Neuronal stem cell (in vitro differentiated cells): Measurements from ENCODE around the gene ASMT.
A peak's percentile ranks its signal among the peaks of the same experiment; 100 is the strongest.
"Not testable (repeated sequence)": the region's sequence is repeated elsewhere in the genome, so short reads cannot be mapped to it uniquely, and the experiment has no call there.

Experiments
- DNase-seq: peaks from one replicate; pipeline ENCODE4 v3.0.0-alpha.2; 2013; ENCODE audit warnings: low spot score
- H2AFZ ChIP-seq: one replicate; pipeline ENCODE4 v1.6.1; 2013; ENCODE audit warnings: mild to moderate bottlenecking, low read length, inconsistent platforms
- H2AK5ac ChIP-seq: 2 replicates; pipeline ENCODE4 v1.6.1; 2013; ENCODE audit warnings: low read depth, mild to moderate bottlenecking, inconsistent platforms, low read length, moderate library complexity, mixed read lengths
- H2BK120ac ChIP-seq: 2 replicates; pipeline ENCODE4 v1.6.1; 2013; ENCODE audit warnings: low read depth, mild to moderate bottlenecking, inconsistent platforms, low read length, moderate library complexity, mixed read lengths
- H2BK12ac ChIP-seq: one replicate; pipeline ENCODE4 v1.6.1; 2013; ENCODE audit warnings: low read length, inconsistent platforms
- H2BK15ac ChIP-seq: 2 replicates; pipeline ENCODE4 v1.6.1; 2013; ENCODE audit warnings: mild to moderate bottlenecking, low read length, inconsistent platforms, mixed read lengths
- H2BK5ac ChIP-seq: one replicate; pipeline ENCODE4 v1.6.1; 2013; ENCODE audit warnings: inconsistent platforms, mild to moderate bottlenecking, low read length, moderate library complexity
- H3K14ac ChIP-seq: one replicate; pipeline ENCODE4 v1.6.1; 2013; ENCODE audit warnings: low read length, inconsistent platforms
- H3K18ac ChIP-seq: 2 replicates; pipeline ENCODE4 v1.6.1; 2013; ENCODE audit warnings: low read length, inconsistent platforms
- H3K23ac ChIP-seq: 2 replicates; pipeline ENCODE4 v1.6.1; 2013; ENCODE audit warnings: low read depth, mild to moderate bottlenecking, mixed read lengths, low read length, inconsistent platforms; ENCODE audit not compliant: poor library complexity
- H3K27ac ChIP-seq: replicated peaks from 3 replicates; pipeline ENCODE4 v1.5.1; 2013; ENCODE audit warnings: low read length, inconsistent platforms
- H3K27me3 ChIP-seq, 3 experiments: 2 replicates each; pipeline ENCODE4 v1.6.1; 2013; ENCODE audit warnings: low read length in 3 of 3, mild to moderate bottlenecking in 2 of 3, inconsistent platforms in 1 of 3, low read depth in 1 of 3, mixed read lengths in 1 of 3, moderate library complexity in 1 of 3; ENCODE audit not compliant: control insufficient read depth in 3 of 3, insufficient read depth in 3 of 3
- H3K36me3 ChIP-seq, 2 donors: replicated peaks in 1 of 2; 2 replicates each; pipeline ENCODE4 v1.6.1; 2013; ENCODE audit warnings: low read length in 2 of 2; ENCODE audit not compliant: control insufficient read depth in 2 of 2, insufficient read depth in 2 of 2
- H3K4ac ChIP-seq: 2 replicates; pipeline ENCODE4 v1.6.1; 2013; ENCODE audit warnings: inconsistent platforms, mild to moderate bottlenecking, low read length, moderate library complexity
- H3K4me1 ChIP-seq, 2 donors: 1 replicate in 1 of 2; 2 replicates in 1 of 2; pipeline ENCODE4 v1.6.1; 2013; ENCODE audit warnings: low read length in 2 of 2, low read depth in 1 of 2; ENCODE audit not compliant: control insufficient read depth in 2 of 2, insufficient read depth in 1 of 2
- H3K4me2 ChIP-seq: one replicate; pipeline ENCODE4 v1.6.1; 2013; ENCODE audit warnings: mild to moderate bottlenecking, low read length, inconsistent platforms; ENCODE audit not compliant: insufficient read depth, poor library complexity, severe bottlenecking
- H3K4me3 ChIP-seq, 2 donors: 2 replicates each; pipeline ENCODE4 v1.5.1; 2013; ENCODE audit warnings: low read length in 2 of 2, mild to moderate bottlenecking in 2 of 2, inconsistent platforms in 1 of 2, moderate library complexity in 1 of 2
- H3K79me1 ChIP-seq: one replicate; pipeline ENCODE4 v1.6.1; 2013; ENCODE audit warnings: low read depth, mild to moderate bottlenecking, inconsistent platforms, low read length, moderate library complexity
- H3K9ac ChIP-seq: one replicate; pipeline ENCODE4 v1.6.1; 2013; ENCODE audit warnings: mild to moderate bottlenecking, low read depth, low read length, inconsistent platforms; ENCODE audit not compliant: poor library complexity
- H3K9me3 ChIP-seq, 2 donors: replicated peaks in 1 of 2; 2 replicates each; pipeline versions ENCODE3 to v1.6.1; 2013; ENCODE audit warnings: low read length in 2 of 2, mild to moderate bottlenecking in 2 of 2, inconsistent platforms in 1 of 2, low read depth in 1 of 2, mixed read lengths in 1 of 2, moderate library complexity in 1 of 2; ENCODE audit not compliant: control insufficient read depth in 2 of 2, insufficient read depth in 1 of 2
- H4K8ac ChIP-seq: one replicate; pipeline ENCODE4 v1.6.1; 2013; ENCODE audit warnings: low read depth, mild to moderate bottlenecking, inconsistent platforms, low read length, moderate library complexity
- H4K91ac ChIP-seq: one replicate; pipeline ENCODE4 v1.6.1; 2013; ENCODE audit warnings: low read length, low read depth, mild to moderate bottlenecking, inconsistent platforms; ENCODE audit not compliant: poor library complexity
- WGBS, 2 donors: extraction: QIAGEN DNeasy Blood & Tissue Kit; methylation state at CpG; one replicate each; pipeline ENCODE4 v1.1.7; 2013; ENCODE audit warnings: missing lambda C conversion rate in 2 of 2, mixed read lengths in 1 of 2; ENCODE audit not compliant: insufficient read length in 2 of 2, insufficient replicate concordance in 1 of 2; ENCODE audit errors: extremely low coverage in 2 of 2; 5-methylcytosine and 5-hydroxymethylcytosine counted together

Gene ASMT

DNA sequence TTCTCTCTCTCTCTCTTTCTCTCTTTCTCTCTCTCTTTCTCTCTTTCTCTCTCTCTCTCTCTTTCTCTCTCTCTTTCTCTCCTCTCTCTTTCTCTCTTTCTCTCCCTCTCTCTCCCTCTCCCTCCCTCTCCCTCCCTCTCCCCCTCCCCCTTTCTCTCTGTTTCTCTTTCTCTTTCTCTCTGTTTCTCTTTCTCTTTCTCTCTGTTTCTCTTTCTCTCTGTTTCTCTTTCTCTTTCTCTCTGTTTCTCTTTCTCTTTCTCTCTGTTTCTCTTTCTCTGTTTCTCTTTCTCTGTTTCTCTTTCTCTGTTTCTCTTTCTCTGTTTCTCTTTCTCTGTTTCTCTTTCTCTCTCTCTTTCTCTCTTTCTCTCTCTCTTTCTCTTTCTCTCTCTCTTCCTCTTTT lies 67.0 kb downstream of the ASMT start:
- not testable (repeated sequence) for H3K4me2 ChIP-seq, H3K18ac ChIP-seq, H2BK15ac ChIP-seq, H3K27ac ChIP-seq, H2AK5ac ChIP-seq, H3K4me1 ChIP-seq, H2AFZ ChIP-seq, H2BK120ac ChIP-seq, H3K9me3 ChIP-seq, DNase-seq, H3K23ac ChIP-seq, H2BK12ac ChIP-seq, H4K91ac ChIP-seq, H3K27me3 ChIP-seq, H2BK5ac ChIP-seq, H3K79me1 ChIP-seq, H3K9ac ChIP-seq, H3K14ac ChIP-seq, H3K36me3 ChIP-seq, H3K4me3 ChIP-seq, H3K4ac ChIP-seq, H4K8ac ChIP-seq

GRCh38 chrX:1682501-1682900 lies 67.6 kb downstream of the ASMT start:
- H2BK12ac ChIP-seq, H3K14ac ChIP-seq, H2AFZ ChIP-seq, H2BK5ac ChIP-seq, H3K27me3 ChIP-seq, H3K27ac ChIP-seq, H3K79me1 ChIP-seq, H4K8ac ChIP-seq, H3K18ac ChIP-seq, H3K36me3 ChIP-seq, H2BK120ac ChIP-seq, H3K9me3 ChIP-seq, H3K4me3 ChIP-seq, H3K23ac ChIP-seq, DNase-seq, H3K4me1 ChIP-seq, H2AK5ac ChIP-seq, H4K91ac ChIP-seq, H2BK15ac ChIP-seq, H3K4ac ChIP-seq, H3K4me2 ChIP-seq, H3K9ac ChIP-seq: not testable (repeated sequence)
- WGBS, 2 donors = no CpG with 5 or more reads among the region's 4 CpGs

DNA sequence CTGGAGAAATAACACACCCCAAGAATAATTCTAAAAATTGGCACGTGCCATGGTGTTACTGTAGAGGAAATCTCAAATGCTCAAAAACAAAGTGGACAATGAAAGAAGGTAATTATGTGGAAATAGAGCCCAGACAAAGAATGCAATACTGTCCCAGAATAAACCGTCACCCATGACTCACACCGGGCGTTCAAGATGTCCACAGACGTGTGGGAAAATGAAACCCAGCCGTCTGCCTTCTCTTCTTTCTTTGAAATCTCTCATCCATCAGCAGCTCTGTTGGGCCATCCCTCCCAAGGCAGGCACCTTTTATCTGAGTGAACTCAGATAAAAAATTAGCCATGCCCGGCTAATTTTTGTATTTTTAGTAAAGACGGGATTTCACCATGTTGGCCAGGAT lies 70.0 kb downstream of the ASMT start:
- H3K14ac ChIP-seq, H3K79me1 ChIP-seq, H3K4me2 ChIP-seq, H2AK5ac ChIP-seq, H2BK15ac ChIP-seq, H3K4me3 ChIP-seq, DNase-seq, H4K91ac ChIP-seq, H3K9ac ChIP-seq, H3K27ac ChIP-seq, H2BK12ac ChIP-seq, H3K27me3 ChIP-seq, H3K4me1 ChIP-seq, H3K18ac ChIP-seq, H4K8ac ChIP-seq, H2BK120ac ChIP-seq, H3K9me3 ChIP-seq, H2BK5ac ChIP-seq, H2AFZ ChIP-seq, H3K36me3 ChIP-seq, H3K23ac ChIP-seq, H3K4ac ChIP-seq: not testable (repeated sequence)
- WGBS, 2 donors = no CpG with 5 or more reads among the region's 8 CpGs

DNA sequence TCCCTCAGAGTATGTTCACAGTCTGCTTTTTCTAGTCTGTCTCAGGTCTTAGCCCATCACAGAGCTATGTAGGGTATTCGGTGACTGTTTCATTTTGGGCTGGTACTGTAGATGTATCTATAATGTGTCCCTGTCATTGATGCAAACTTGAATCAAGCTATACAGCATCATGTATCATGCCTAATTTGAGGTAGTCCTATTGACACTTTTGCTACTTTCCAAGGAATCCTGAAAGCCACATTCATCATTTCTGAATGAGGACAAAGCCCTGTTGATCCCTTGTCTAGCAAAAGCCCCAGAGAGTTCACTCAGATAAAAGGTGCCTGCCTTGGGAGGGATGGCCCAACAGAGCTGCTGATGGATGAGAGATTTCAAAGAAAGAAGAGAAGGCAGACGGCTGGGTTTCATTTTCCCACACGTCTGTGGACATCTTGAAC lies 70.6 kb downstream of the ASMT start:
- H2BK5ac ChIP-seq, H3K14ac ChIP-seq, H3K4me2 ChIP-seq, H3K27me3 ChIP-seq, H4K91ac ChIP-seq, H2BK15ac ChIP-seq, H3K23ac ChIP-seq, H2BK12ac ChIP-seq, H3K79me1 ChIP-seq, H2AK5ac ChIP-seq, H3K4me3 ChIP-seq, H2BK120ac ChIP-seq, H4K8ac ChIP-seq, H3K36me3 ChIP-seq, H3K27ac ChIP-seq, H3K9me3 ChIP-seq, H3K4ac ChIP-seq, H2AFZ ChIP-seq, H3K9ac ChIP-seq, H3K4me1 ChIP-seq, H3K18ac ChIP-seq: not testable (repeated sequence)
- no CpG with 5 or more reads among the region's 3 CpGs for WGBS, 2 donors
- DNase-seq = peak; percentile 17
